Amygdala (tissue), 56 donors: ENCODE results near the gene TBX21.
"Not testable (repeated sequence)": the region's sequence is repeated elsewhere in the genome, so short reads cannot be mapped to it uniquely, and the experiment has no call there.

ENCODE experiments used
- DNase-seq, 56 donors: peaks; one replicate each; lab custom pipeline; 2025; lab: John Stamatoyannopoulos, UW

The TBX21 gene

GRCh38 chr17:47757386-47757785, 24.4 kb downstream of the TBX21 start:
- no peak for DNase-seq

- no peak for DNase-seq
Observed at GRCh38 chr17:47760409-47761140, 27.5 kb downstream of the TBX21 start.

GRCh38 chr17:47762728-47763127, 29.7 kb downstream of the TBX21 start:
- DNase-seq: no peak

- DNase-seq: no peak
Observed at GRCh38 chr17:47763913-47764582, 31.0 kb downstream of the TBX21 start.

GRCh38 chr17:47773649-47774048, 40.6 kb downstream of the TBX21 start:
- DNase-seq: not testable (repeated sequence)

GRCh38 chr17:47774331-47774730, 41.3 kb downstream of the TBX21 start:
- DNase-seq: no peak

- DNase-seq: no peak
Observed at GRCh38 chr17:47774987-47775580, 42.0 kb downstream of the TBX21 start.

- peak in 2 of 56 donors; percentile 0 to 1 for DNase-seq
Observed at GRCh38 chr17:47776330-47777197, 43.5 kb downstream of the TBX21 start.

GRCh38 chr17:47778184-47778635, 45.2 kb downstream of the TBX21 start:
- DNase-seq: no peak

GRCh38 chr17:47781397-47781796, 48.4 kb downstream of the TBX21 start:
- no peak for DNase-seq

- DNase-seq: no peak
Observed at GRCh38 chr17:47785538-47786123, 52.6 kb downstream of the TBX21 start.

- peak in 25 of 56 donors; percentile 2 to 65 (median 19) for DNase-seq
Observed at GRCh38 chr17:47789611-47790561, 56.9 kb downstream of the TBX21 start.

- DNase-seq: no peak
Observed at GRCh38 chr17:47791025-47791424, 58.0 kb downstream of the TBX21 start.

- no peak for DNase-seq
Observed at GRCh38 chr17:47792457-47792856, 59.4 kb downstream of the TBX21 start.

GRCh38 chr17:47792979-47793378, 59.9 kb downstream of the TBX21 start:
- DNase-seq: no peak
